ENCODE measurements around the gene FAIM.

DNA sequence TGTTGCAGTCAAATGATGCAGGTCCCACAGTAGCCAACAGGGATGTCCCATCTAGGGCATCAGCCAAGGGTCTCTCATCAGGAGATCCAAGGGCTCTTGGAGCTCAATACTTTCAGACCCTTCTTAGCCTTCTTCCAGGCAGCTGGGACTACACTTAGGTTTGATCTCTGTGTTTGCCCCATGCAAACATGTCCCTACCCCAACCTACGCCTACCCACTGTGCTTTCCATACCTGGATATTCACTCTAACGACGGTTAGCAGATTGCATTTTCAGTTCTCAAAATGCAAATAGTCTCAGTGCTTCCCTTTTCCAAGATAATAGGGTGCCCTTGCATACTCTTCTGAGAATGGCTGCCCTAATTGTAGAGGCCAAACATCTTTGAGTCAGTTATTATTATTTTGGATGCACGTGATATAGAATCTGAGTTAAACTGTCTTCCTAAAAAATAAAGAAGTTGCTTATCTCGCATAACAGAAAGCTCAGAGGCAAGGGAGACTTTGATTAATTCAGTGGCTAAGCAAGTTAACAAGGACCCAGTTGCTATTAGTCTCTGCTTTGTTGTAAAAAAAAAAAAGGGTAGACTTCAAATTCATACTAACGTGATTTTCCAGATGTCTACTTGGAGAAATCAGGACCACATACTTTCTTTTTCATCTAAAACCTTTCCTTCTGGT, 13.5 kb upstream of the FAIM start:
- no peak for TF ChIP-seq USF2 (CRISPR knock-in tag; IDR thresholded peaks at IDR 0.05)
- TF ChIP-seq CTCF (IDR thresholded peaks at IDR 0.05) = no peak; the same call in 1 of the 2 replicates
- no peak for TF ChIP-seq IRF2 (CRISPR knock-in tag; IDR thresholded peaks at IDR 0.05; ENCODE audit: borderline replicate concordance, low read depth)
- TF ChIP-seq SP1 (CRISPR knock-in tag; conservative IDR thresholded peaks at IDR 0.05) = no peak
- TF ChIP-seq ZBTB43 (CRISPR knock-in tag; IDR thresholded peaks at IDR 0.05) = no peak
- no peak for TF ChIP-seq E2F1 (CRISPR knock-in tag; IDR thresholded peaks at IDR 0.05)
- TF ChIP-seq ATF2 (CRISPR knock-in tag; IDR thresholded peaks at IDR 0.05; ENCODE audit: borderline replicate concordance, low read depth) = no peak
- TF ChIP-seq CBFB (CRISPR knock-in tag; IDR thresholded peaks at IDR 0.05; ENCODE audit: low read depth) = no peak
- no peak for TF ChIP-seq HMGA2 (CRISPR knock-in tag; IDR thresholded peaks at IDR 0.05)

Measured in WTC11 (cell line).